K562 (cell line): ENCODE measurements around the gene CACNA1A. TPM values are rescaled to one million over a fixed set of nuclear protein-coding genes. Genes with fewer than 3 reads are reported as not detected.

Experiments used
- ATAC-seq: fragments of 200-7000 bp; cut with Tn5 transposase; 3 replicates; pipeline ENCODE4 v1.9.1; 2020; ENCODE audit warnings: moderate library complexity
- BruUV-seq: library from RNA; stranded (reverse); fragments of 400-500 nt; replicated peaks from 2 replicates; lab custom pipeline; 2021; lab: Mats Ljungman, UMichigan
- CTCF ChIA-PET: fragments of 300-600 bp; formaldehyde crosslinking; extraction: SDS; loops from one replicate; lab custom pipeline; 2021; ENCODE audit warnings: low intra/inter-chr PET ratio; lab: Yijun Ruan, JAX
- POLR2A ChIA-PET: fragments of 300-600, 350-650 bp; sonication (Branson Sonifier 250); formaldehyde crosslinking; extraction: SDS; loops from one replicate; lab custom pipeline; 2021; ENCODE audit warnings: antibody characterized with exemption, inconsistent platforms; lab: Yijun Ruan, JAX
- DNase-seq, 4 experiments: peaks; one replicate each; pipeline versions ENCODE4 v3.0.0 to v3.0.0-alpha.2; 2011 to 2018; ENCODE audit warnings: low spot score in 3 of 4, mixed read lengths in 3 of 4; ENCODE audit errors: extremely low read depth in 1 of 4
- FAIRE-seq: peaks from 2 replicates; lab custom pipeline; 2011; peaks lifted over from hg19 to GRCh38; lab: Jason Lieb, UNC
- H2AFZ ChIP-seq: 2 replicates; pipeline ENCODE4 v1.6.0; 2011; ENCODE audit warnings: low read depth, low read length, control low read depth, inconsistent platforms
- H3K27ac ChIP-seq: fragments of 200-600 bp; 3 replicates; pipeline ENCODE4 v1.8.0; 2011; ENCODE audit warnings: low read depth, mild to moderate bottlenecking, control low read depth, inconsistent platforms, low read length, moderate library complexity, mixed read lengths; ENCODE audit errors: extremely low read depth
- H3K27me3 ChIP-seq, 2 experiments: fragments of 300-600 bp in 1 of 2; 2 replicates in 1 of 2; 3 replicates in 1 of 2; pipeline versions ENCODE4 v1.6.0 to v1.8.0; 2011; ENCODE audit warnings: inconsistent platforms in 2 of 2, low read length in 2 of 2, mild to moderate bottlenecking in 1 of 2, mixed read lengths in 1 of 2, moderate library complexity in 1 of 2; ENCODE audit not compliant: control insufficient read depth in 2 of 2, insufficient read depth in 2 of 2
- H3K36me3 ChIP-seq: fragments of 300-600 bp; 3 replicates; pipeline ENCODE4 v1.8.0; 2011; ENCODE audit warnings: mild to moderate bottlenecking, low read length, inconsistent platforms; ENCODE audit not compliant: control insufficient read depth, insufficient read depth
- H3K4me1 ChIP-seq, 2 experiments: fragments of 200-600 bp in 1 of 2; replicated peaks in 1 of 2; 2 replicates in 1 of 2; 3 replicates in 1 of 2; pipeline versions ENCODE4 v1.5.1 to v1.8.0; 2011; ENCODE audit warnings: inconsistent platforms in 2 of 2, low read length in 2 of 2, mild to moderate bottlenecking in 1 of 2, mixed read lengths in 1 of 2, moderate library complexity in 1 of 2; ENCODE audit not compliant: control insufficient read depth in 2 of 2, insufficient read depth in 2 of 2
- H3K4me2 ChIP-seq: 2 replicates; pipeline ENCODE4 v1.6.1; 2011; ENCODE audit warnings: low read length, control low read depth, inconsistent platforms, mixed read lengths; ENCODE audit not compliant: insufficient read depth
- H3K4me3 ChIP-seq: fragments of 200-600 bp; sonication (generic), shearing (Covaris generic); 2 replicates; pipeline ENCODE4 v1.5.1; 2016; ENCODE audit warnings: control low read depth, inconsistent platforms
- H3K79me2 ChIP-seq: fragments of 200-600 bp; 3 replicates; pipeline ENCODE4 v1.8.0; 2011; ENCODE audit warnings: low read length, inconsistent platforms; ENCODE audit not compliant: control insufficient read depth, insufficient read depth
- H3K9ac ChIP-seq, 2 experiments: 2 replicates each; pipeline versions ENCODE4 v1.6.0 to v1.6.1; 2011; ENCODE audit warnings: low read depth in 2 of 2, low read length in 2 of 2, control low read depth in 1 of 2, inconsistent platforms in 1 of 2, mild to moderate bottlenecking in 1 of 2, mixed read lengths in 1 of 2; ENCODE audit not compliant: insufficient read depth in 1 of 2
- H3K9me1 ChIP-seq: one replicate; pipeline ENCODE4 v1.6.0; 2011; ENCODE audit warnings: inconsistent platforms, mild to moderate bottlenecking, low read length, moderate library complexity; ENCODE audit not compliant: control insufficient read depth, insufficient read depth
- H3K9me3 ChIP-seq: replicated peaks from 2 replicates; pipeline ENCODE4 v1.5.1; 2011; ENCODE audit warnings: low read depth, low read length, inconsistent platforms; ENCODE audit not compliant: control insufficient read depth, insufficient read depth
- H4K20me1 ChIP-seq: replicated peaks from 2 replicates; pipeline ENCODE4 v1.6.1; 2011; ENCODE audit warnings: low read length, inconsistent platforms, mixed read lengths; ENCODE audit not compliant: control insufficient read depth, insufficient read depth
- BACH1 ChIP-seq: fragments of 200-800 bp; sonication (Bioruptor generic); IDR thresholded peaks from 2 replicates; pipeline ENCODE4 v1.6.1; 2016; ENCODE audit warnings: missing genetic modification characterization, missing compliant biosample characterization
- BCOR ChIP-seq: fragments of 450-650 bp; IDR thresholded peaks from 2 replicates; pipeline ENCODE4 v1.6.1; 2016
- FOXM1 ChIP-seq, 2 experiments: fragments of 450-650 bp in 1 of 2; sonication (generic) in 1 of 2; formaldehyde crosslinking in 1 of 2; IDR thresholded peaks; 2 replicates each; pipeline versions ENCODE4 v1.6.1 to v1.9.0; 2017 to 2022; ENCODE audit warnings: low read depth in 2 of 2, mild to moderate bottlenecking in 2 of 2, missing genetic modification reagents in 1 of 2, moderate library complexity in 1 of 2
- GATA2 ChIP-seq: sonication (generic); formaldehyde crosslinking; IDR thresholded peaks from 2 replicates; pipeline ENCODE4 v1.4.0; 2020; ENCODE audit warnings: mild to moderate bottlenecking, missing genetic modification reagents
- HNRNPL ChIP-seq: fragments of 200-400 bp; formaldehyde crosslinking; IDR thresholded peaks from 2 replicates; pipeline ENCODE4 v1.6.1; 2017; ENCODE audit warnings: low read depth, mild to moderate bottlenecking, low read length
- SMARCA5 ChIP-seq: fragments of 450-650 bp; IDR thresholded peaks from 2 replicates; pipeline ENCODE4 v1.6.1; 2016
- STAG1 ChIP-seq: sonication (generic); formaldehyde crosslinking; IDR thresholded peaks from 2 replicates; pipeline ENCODE4 v1.5.0; 2020; ENCODE audit warnings: missing genetic modification reagents, borderline replicate concordance
- STAT5A ChIP-seq: IDR thresholded peaks from 2 replicates; pipeline ENCODE4 v1.6.1; 2012; ENCODE audit warnings: low read length, inconsistent platforms, borderline replicate concordance
- ZNF318 ChIP-seq, 2 experiments: fragments of 450-650 bp; IDR thresholded peaks; 2 replicates each; pipeline ENCODE4 v1.6.1; 2016; ENCODE audit warnings: mild to moderate bottlenecking in 2 of 2, borderline replicate concordance in 1 of 2, low read depth in 1 of 2, moderate library complexity in 1 of 2
- ZNF717 ChIP-seq: fragments of 250-450 bp; sonication (Bioruptor Pico); IDR thresholded peaks from 2 replicates; pipeline ENCODE4 v1.5.0; 2021
- WGBS: fragments of 100-300 bp; shearing (Covaris generic); methylation state at CpG from one replicate; pipeline ENCODE4 v1.1.6; 2016; ENCODE audit warnings: low coverage, mixed read lengths; ENCODE audit not compliant: insufficient coverage; ENCODE audit errors: missing lambda C conversion rate; 5-methylcytosine and 5-hydroxymethylcytosine counted together
- in situ Hi-C: fragments of 300-500 bp; cut with MboI; formaldehyde crosslinking; loops from 4 replicates; pipeline ENCODE4 v1.15.0; 2018; ENCODE audit warnings: inconsistent platforms, mixed read lengths
- intact Hi-C: fragments of 100-400 bp; cut with micrococcal nuclease; formaldehyde crosslinking; loops from 2 replicates; pipeline ENCODE4 v1.14.2; 2022
- polyA plus RNA-seq, 8 experiments: library from polyadenylated mRNA; depleted of rRNA in 4 of 8; stranded (reverse) in 5 of 8; unstranded in 3 of 8; fragments of >200 nt; fragmentation: Nextera tagmentation in 2 of 8; fragmentation: Illumina TruSeq in 1 of 8; extraction: Ambion mirVana in 2 of 8; extraction: Trizol in 1 of 8; gene quantifications; 2 replicates each; pipeline versions ENCODE4 v1.2.1 to v1.2.3, GENCODE V29; 2011 to 2014; ENCODE audit warnings: inconsistent platforms in 1 of 8, missing spikeins in 1 of 8
- total RNA-seq, 7 experiments: library from RNA; depleted of rRNA in 6 of 7; stranded (reverse); fragments of >200 nt in 6 of 7; fragmentation: Illumina TruSeq in 2 of 7; extraction: Trizol in 2 of 7; gene quantifications; 2 replicates each; pipeline versions ENCODE4 v1.2.1 to v1.2.3, GENCODE V29; 2011 to 2021; ENCODE audit warnings: low replicate concordance in 1 of 7
- TF ChIP-seq, protein P1 (sequence below): IDR thresholded peaks from 2 replicates; pipeline ENCODE4 v1.6.1; 2016; ENCODE audit warnings: missing genetic modification characterization, missing compliant biosample characterization
- TF ChIP-seq, protein P2 (sequence below): fragments of 250-450 bp; sonication (Bioruptor Pico); IDR thresholded peaks from 2 replicates; pipeline ENCODE4 v1.5.0; 2021

CACNA1A gene
- total and polyA plus RNA-seq, 9 of the 15 experiments (the other 6 are each of a cell fraction or from before 2014, with no cell fraction given) = 0.03 to 0.20 (median 0.09) TPM; not detected in 1

GRCh38 chr19:13283871-13284270 lies 222.4 kb downstream of the CACNA1A start:
- no peaks in the 10 kb centered on the region for H3K36me3 ChIP-seq
- BruUV-seq = no TSS peak
- H2AFZ ChIP-seq = no peak overlapping the region
- H3K79me2 ChIP-seq = no peaks in the 10 kb centered on the region
- no peaks in the 10 kb centered on the region for H4K20me1 ChIP-seq
- ChIA-PET CTCF (no interaction called here), POLR2A (interaction anchor here (0.6 kb wide), 1 partner anchor 159 kb away, joined by 3 read pairs; no protein-coding TSS in a partner anchor)
- H3K9ac ChIP-seq = no peak overlapping the region
- intact Hi-C loops (no loop called here), in situ Hi-C loops (no loop called here)
- no peak overlapping the region for H3K4me3 ChIP-seq
- H3K4me2 ChIP-seq = no peak overlapping the region
- no peak for DNase-seq
- peaks cover 0 to 18% of the 10 kb centered on the region in 2 experiments; a peak in 2 of 5 replicates for H3K27me3 ChIP-seq
- H3K27ac ChIP-seq = no peak overlapping the region
- H3K9me1 ChIP-seq = no peaks in the 10 kb centered on the region
- no peaks in the 10 kb centered on the region for H3K9me3 ChIP-seq
- WGBS = 0% methylated on average over 1 of the region's 1 CpG
- H3K4me1 ChIP-seq = peaks cover 0 to 8% of the 10 kb centered on the region in 2 experiments; a peak in 1 of 5 replicates
- no peak for FAIRE-seq
- no peak for ATAC-seq
- TF ChIP-seq, protein P1, sequence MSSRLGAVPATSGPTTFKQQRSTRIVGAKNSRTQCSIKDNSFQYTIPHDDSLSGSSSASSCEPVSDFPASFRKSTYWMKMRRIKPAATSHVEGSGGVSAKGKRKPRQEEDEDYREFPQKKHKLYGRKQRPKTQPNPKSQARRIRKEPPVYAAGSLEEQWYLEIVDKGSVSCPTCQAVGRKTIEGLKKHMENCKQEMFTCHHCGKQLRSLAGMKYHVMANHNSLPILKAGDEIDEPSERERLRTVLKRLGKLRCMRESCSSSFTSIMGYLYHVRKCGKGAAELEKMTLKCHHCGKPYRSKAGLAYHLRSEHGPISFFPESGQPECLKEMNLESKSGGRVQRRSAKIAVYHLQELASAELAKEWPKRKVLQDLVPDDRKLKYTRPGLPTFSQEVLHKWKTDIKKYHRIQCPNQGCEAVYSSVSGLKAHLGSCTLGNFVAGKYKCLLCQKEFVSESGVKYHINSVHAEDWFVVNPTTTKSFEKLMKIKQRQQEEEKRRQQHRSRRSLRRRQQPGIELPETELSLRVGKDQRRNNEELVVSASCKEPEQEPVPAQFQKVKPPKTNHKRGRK = no peak
- TF ChIP-seq BACH1 (tag) (no peak), HNRNPL (no peak), FOXM1 (IDR thresholded peaks at IDR 0.05; ENCODE audit: low read depth) (no peak), FOXM1 (CRISPR knock-in tag; IDR thresholded peaks at IDR 0.05; ENCODE audit: low read depth) (no peak), STAT5A (no peak), ZNF717 (CRISPR knock-in tag) (no peak), ZNF318 (IDR thresholded peaks at IDR 0.05; ENCODE audit: borderline replicate concordance in 1 of 2, low read depth in 1 of 2) (no peak), SMARCA5 (peak; percentile 96), BCOR (peak; percentile 96), GATA2 (CRISPR knock-in tag) (no peak), STAG1 (CRISPR knock-in tag) (no peak)
- TF ChIP-seq, protein P2, sequence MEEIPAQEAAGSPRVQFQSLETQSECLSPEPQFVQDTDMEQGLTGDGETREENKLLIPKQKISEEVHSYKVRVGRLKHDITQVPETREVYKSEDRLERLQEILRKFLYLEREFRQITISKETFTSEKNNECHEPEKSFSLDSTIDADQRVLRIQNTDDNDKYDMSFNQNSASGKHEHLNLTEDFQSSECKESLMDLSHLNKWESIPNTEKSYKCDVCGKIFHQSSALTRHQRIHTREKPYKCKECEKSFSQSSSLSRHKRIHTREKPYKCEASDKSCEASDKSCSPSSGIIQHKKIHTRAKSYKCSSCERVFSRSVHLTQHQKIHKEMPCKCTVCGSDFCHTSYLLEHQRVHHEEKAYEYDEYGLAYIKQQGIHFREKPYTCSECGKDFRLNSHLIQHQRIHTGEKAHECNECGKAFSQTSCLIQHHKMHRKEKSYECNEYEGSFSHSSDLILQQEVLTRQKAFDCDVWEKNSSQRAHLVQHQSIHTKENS = no peak
